Activated naive CD4-positive, alpha-beta T cell treated with anti-CD3 and anti-CD28 coated beads, Interleukin-2, amount 50 U/mL, for 16 hours (primary cell): Measurements from ENCODE around the gene SCYGR1.
"Not testable (repeated sequence)": the region's sequence is repeated elsewhere in the genome, so short reads cannot be mapped to it uniquely, and the experiment has no call there.

Experiments used
- DNase-seq: peaks from one replicate; pipeline ENCODE4 v3.0.0-alpha.2; 2020

SCYGR1 gene

GRCh38 chr2:227368574-227368973 lies 19.2 kb downstream of the SCYGR1 start:
- DNase-seq: no peak

GRCh38 chr2:227367427-227367795 lies 20.3 kb downstream of the SCYGR1 start:
- no peak for DNase-seq

GRCh38 chr2:227366769-227367426 lies 20.9 kb downstream of the SCYGR1 start:
- DNase-seq: no peak

GRCh38 chr2:227365833-227366232 lies 21.9 kb downstream of the SCYGR1 start:
- no peak for DNase-seq

GRCh38 chr2:227364585-227365263 lies 23.0 kb downstream of the SCYGR1 start:
- not testable (repeated sequence) for DNase-seq

- no peak for DNase-seq
Measured at GRCh38 chr2:227363756-227364155, 24.0 kb downstream of the SCYGR1 start.

GRCh38 chr2:227360351-227360750 lies 27.4 kb downstream of the SCYGR1 start:
- DNase-seq: no peak

GRCh38 chr2:227351639-227352038 lies 36.1 kb downstream of the SCYGR1 start:
- DNase-seq: no peak

- no peak for DNase-seq
Measured at GRCh38 chr2:227349989-227350612, 37.6 kb downstream of the SCYGR1 start.

GRCh38 chr2:227348324-227348723 lies 39.4 kb downstream of the SCYGR1 start:
- DNase-seq: no peak

GRCh38 chr2:227347117-227347516 lies 40.6 kb downstream of the SCYGR1 start:
- DNase-seq: no peak

- DNase-seq: no peak
Measured at GRCh38 chr2:227344231-227344630, 43.5 kb downstream of the SCYGR1 start.

- DNase-seq: no peak
Measured at GRCh38 chr2:227341553-227341952, 46.2 kb downstream of the SCYGR1 start.

GRCh38 chr2:227340106-227340505 lies 47.6 kb downstream of the SCYGR1 start:
- no peak for DNase-seq

GRCh38 chr2:227339098-227339599 lies 48.6 kb downstream of the SCYGR1 start:
- DNase-seq: no peak
